IMR-90 (cell line): ENCODE results near the gene HS3ST5. TPM values are rescaled to one million over a fixed set of nuclear protein-coding genes. Genes with fewer than 3 reads are reported as not detected.

Experiments
- ATAC-seq: fragments of 200-7000 bp; cut with Tn5 transposase; 2 replicates; pipeline ENCODE4 v1.9.1; 2020; ENCODE audit warnings: low read depth, mild to moderate bottlenecking, moderate library complexity
- BruUV-seq: library from RNA; stranded (reverse); fragments of 400-500 nt; replicated peaks from 2 replicates; lab custom pipeline; 2021; lab: Mats Ljungman, UMichigan
- CTCF ChIA-PET: fragments of 300-600 bp; formaldehyde crosslinking; extraction: SDS; loops from one replicate; lab custom pipeline; 2021; ENCODE audit warnings: antibody characterized with exemption; lab: Yijun Ruan, JAX
- POLR2A ChIA-PET: fragments of 300-600 bp; sonication (Branson Sonifier 250); formaldehyde crosslinking; loops from one replicate; lab custom pipeline; 2022; ENCODE audit warnings: antibody characterized with exemption; ENCODE audit not compliant: unreplicated experiment; lab: Charles Lee
- DNase-seq: peaks from one replicate; pipeline ENCODE4 v3.0.0; 2013
- H2AFZ ChIP-seq: replicated peaks from 2 replicates; pipeline ENCODE3; 2013; ENCODE audit warnings: low read length, mild to moderate bottlenecking; ENCODE audit not compliant: poor library complexity
- H2AK5ac ChIP-seq: 2 replicates; pipeline ENCODE4 v1.6.1; 2013; ENCODE audit warnings: low read depth, low read length, inconsistent platforms
- H2AK9ac ChIP-seq: replicated peaks from 2 replicates; pipeline ENCODE3; 2013; ENCODE audit warnings: mild to moderate bottlenecking, low read depth, low read length, moderate library complexity; ENCODE audit not compliant: poor library complexity
- H2BK120ac ChIP-seq: 2 replicates; pipeline ENCODE4 v1.6.1; 2013; ENCODE audit warnings: low read depth, low read length, inconsistent platforms
- H2BK15ac ChIP-seq: 3 replicates; pipeline ENCODE4 v1.6.1; 2013; ENCODE audit warnings: low read depth, low read length, inconsistent platforms
- H2BK20ac ChIP-seq: 2 replicates; pipeline ENCODE4 v1.6.1; 2013; ENCODE audit warnings: low read depth, mild to moderate bottlenecking, inconsistent platforms, low read length, moderate library complexity
- H2BK5ac ChIP-seq: 2 replicates; pipeline ENCODE4 v1.6.1; 2013; ENCODE audit warnings: mild to moderate bottlenecking, low read depth, low read length, inconsistent platforms; ENCODE audit not compliant: poor library complexity, severe bottlenecking
- H3K14ac ChIP-seq: replicated peaks from 2 replicates; pipeline ENCODE4 v1.6.1; 2013; ENCODE audit warnings: low read depth, low read length, inconsistent platforms
- H3K18ac ChIP-seq: 2 replicates; pipeline ENCODE4 v1.6.1; 2013; ENCODE audit warnings: low read depth, low read length, control low read depth
- H3K23ac ChIP-seq: 2 replicates; pipeline ENCODE4 v1.6.1; 2013; ENCODE audit warnings: low read depth, low read length, inconsistent platforms
- H3K27ac ChIP-seq: 2 replicates; pipeline ENCODE4 v1.5.1; 2013; ENCODE audit warnings: mild to moderate bottlenecking, control low read depth, low read length; ENCODE audit not compliant: insufficient read depth
- H3K27me3 ChIP-seq: 2 replicates; pipeline ENCODE4 v1.6.1; 2013; ENCODE audit warnings: low read length; ENCODE audit not compliant: control insufficient read depth, insufficient read depth
- H3K36me3 ChIP-seq: 2 replicates; pipeline ENCODE4 v1.6.1; 2013; ENCODE audit warnings: low read length, mixed read lengths; ENCODE audit not compliant: control insufficient read depth, insufficient read depth
- H3K4ac ChIP-seq: 2 replicates; pipeline ENCODE4 v1.6.1; 2013; ENCODE audit warnings: low read depth, low read length, inconsistent platforms
- H3K4me1 ChIP-seq: 2 replicates; pipeline ENCODE4 v1.6.1; 2013; ENCODE audit warnings: low read length, mixed read lengths; ENCODE audit not compliant: control insufficient read depth, insufficient read depth
- H3K4me2 ChIP-seq: 2 replicates; pipeline ENCODE4 v1.6.1; 2013; ENCODE audit warnings: low read depth, mild to moderate bottlenecking, control low read depth, low read length, moderate library complexity
- H3K4me3 ChIP-seq: 2 replicates; pipeline ENCODE4 v1.5.1; 2013; ENCODE audit warnings: low read depth, mild to moderate bottlenecking, control low read depth, low read length, moderate library complexity; ENCODE audit not compliant: insufficient read depth
- H3K56ac ChIP-seq: 2 replicates; pipeline ENCODE4 v1.6.1; 2013; ENCODE audit warnings: low read length, inconsistent platforms; ENCODE audit not compliant: insufficient read depth; ENCODE audit errors: extremely low read depth
- H3K79me1 ChIP-seq, 2 experiments: 2 replicates each; pipeline ENCODE4 v1.6.1; 2013; ENCODE audit warnings: low read length in 2 of 2, inconsistent platforms in 1 of 2, low read depth in 1 of 2
- H3K9ac ChIP-seq: 2 replicates; pipeline ENCODE4 v1.6.1; 2013; ENCODE audit warnings: low read depth, low read length, control low read depth
- H3K9me1 ChIP-seq: 2 replicates; pipeline ENCODE4 v1.6.1; 2013; ENCODE audit warnings: low read length, inconsistent platforms; ENCODE audit not compliant: insufficient read depth
- H3K9me3 ChIP-seq: 2 replicates; pipeline ENCODE4 v1.6.1; 2013; ENCODE audit warnings: low read length; ENCODE audit not compliant: control insufficient read depth, insufficient read depth
- H4K20me1 ChIP-seq: 2 replicates; pipeline ENCODE4 v1.6.1; 2013; ENCODE audit warnings: low read length, inconsistent platforms; ENCODE audit not compliant: insufficient read depth
- H4K5ac ChIP-seq: 2 replicates; pipeline ENCODE4 v1.6.1; 2013; ENCODE audit warnings: mild to moderate bottlenecking, low read depth, low read length, control low read depth
- H4K8ac ChIP-seq, 2 experiments: 2 replicates each; pipeline ENCODE4 v1.6.1; 2013; ENCODE audit warnings: low read depth in 2 of 2, low read length in 2 of 2, control low read depth in 1 of 2, inconsistent platforms in 1 of 2
- H4K91ac ChIP-seq: 2 replicates; pipeline ENCODE4 v1.6.1; 2013; ENCODE audit warnings: low read depth, low read length, inconsistent platforms; ENCODE audit not compliant: insufficient read depth
- CEBPB ChIP-seq: IDR thresholded peaks from 2 replicates; pipeline ENCODE4 v1.6.1; 2012; ENCODE audit warnings: low read depth, low read length, improper control_type of control experiment
- MAFK ChIP-seq: IDR thresholded peaks from 2 replicates; pipeline ENCODE4 v1.6.1; 2012; ENCODE audit warnings: low read depth, low read length, improper control_type of control experiment
- WGBS, 2 experiments: methylation state at CpG; one replicate each; pipeline versions ENCODE4 v1.1.5 to v1.1.7; 2013; ENCODE audit warnings: missing lambda C conversion rate in 2 of 2; ENCODE audit not compliant: insufficient read length in 1 of 2; ENCODE audit errors: extremely low coverage in 2 of 2; 5-methylcytosine and 5-hydroxymethylcytosine counted together
- dilution Hi-C: fragments of 300-500 bp; cut with HindIII; formaldehyde crosslinking; loops from one replicate; pipeline ENCODE4 v1.14.3; 2018; ENCODE audit warnings: low sequenced_read_pairs; ENCODE audit not compliant: unreplicated experiment
- in situ Hi-C: fragments of 300-500 bp; cut with MboI; formaldehyde crosslinking; loops from 3 replicates; pipeline ENCODE4 v1.14.3; 2019; ENCODE audit warnings: low sequenced_read_pairs, inconsistent platforms, mixed read lengths
- intact Hi-C: fragments of 100-400 bp; cut with micrococcal nuclease; formaldehyde crosslinking; loops from 2 replicates; pipeline ENCODE4 v1.10.0; 2022
- polyA plus RNA-seq, 3 experiments: library from polyadenylated mRNA; depleted of rRNA; stranded (reverse); fragments of >200 nt; gene quantifications; 2 replicates each; pipeline ENCODE4 v1.2.3, GENCODE V29; 2012; ENCODE audit warnings: low replicate concordance in 1 of 3
- total RNA-seq: library from RNA; depleted of rRNA; stranded (reverse); fragments of >200 nt; gene quantifications from 2 replicates; pipeline ENCODE4 v1.2.3, GENCODE V29; 2012

The HS3ST5 gene
- total and polyA plus RNA-seq, 2 of the 4 experiments (the other 2 are of a cell fraction) = not detected

DNA sequence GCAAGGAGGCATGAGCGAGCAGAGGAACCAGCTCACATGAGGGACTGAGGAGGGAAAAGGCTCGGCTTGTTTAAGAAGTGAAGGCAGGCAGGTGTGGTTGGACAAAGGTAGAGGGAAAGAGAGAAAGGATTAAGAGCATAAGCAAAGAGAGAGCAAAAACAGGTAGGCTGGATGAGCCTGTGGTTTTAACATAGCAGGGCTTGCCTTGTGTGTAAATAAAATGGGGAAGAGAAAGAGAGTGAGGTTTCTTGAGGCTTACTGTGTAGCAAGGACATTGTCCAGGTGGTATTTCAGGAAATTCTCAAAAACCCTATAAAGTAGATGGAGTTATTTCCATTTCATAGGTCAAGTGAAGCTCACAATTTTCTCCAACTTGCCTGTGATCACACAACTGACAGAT is 278.0 kb downstream of the HS3ST5 start:
- Histone ChIP-seq H2AK5ac (no peak overlapping the region), H3K79me1 (no peaks in the 10 kb centered on the region), H2BK15ac (no peak overlapping the region), H2BK120ac (no peak overlapping the region), H3K14ac (no peak overlapping the region; the same call in 1 of the 2 replicates), H4K20me1 (no peaks in the 10 kb centered on the region), H3K9ac (no peak overlapping the region), H3K4ac (no peak overlapping the region), H3K18ac (no peak overlapping the region), H3K27me3 (no peaks in the 10 kb centered on the region), H3K4me2 (no peak overlapping the region), H2BK5ac (no peak overlapping the region), H4K5ac (no peak overlapping the region), H3K23ac (no peak overlapping the region; the same call in 1 of the 2 replicates), H4K91ac (no peak overlapping the region), H3K56ac (no peak overlapping the region), H2BK20ac (no peak overlapping the region), H3K9me3 (no peaks in the 10 kb centered on the region), H3K27ac (no peak overlapping the region), H2AK9ac (no peak overlapping the region), H2AFZ (no peak overlapping the region), H4K8ac (no peak overlapping the region), H3K4me3 (no peak overlapping the region), H3K4me1 (peaks cover 6% of the 10 kb centered on the region), H3K36me3 (no peaks in the 10 kb centered on the region), H3K9me1 (no peaks in the 10 kb centered on the region)
- no peak for DNase-seq
- BruUV-seq = no TSS peak
- CTCF ChIA-PET = interaction anchor here (0.9 to 1.3 kb wide), 2 partner anchors 11 to 84 kb away, joined by 3 to 5 read pairs; no protein-coding TSS in a partner anchor
- ATAC-seq = no peak
- WGBS, 2 experiments = 60% methylated on average over 1 of the region's 2 CpGs; no CpG with 5 or more reads in 1 of the 2 experiments
- in situ Hi-C loops (no loop called here), dilution Hi-C loops (no loop called here), intact Hi-C loops (no loop called here)
- POLR2A ChIA-PET = no interaction called here
- TF ChIP-seq CEBPB (no peak), MAFK (no peak)
